ENCODE measurements around the gene ME3. TPM values are rescaled to one million over a fixed set of nuclear protein-coding genes. Genes with fewer than 3 reads are reported as not detected.

ME3 gene
- total RNA-seq, 1 donor from 2014 or later = 28.9 TPM

DNA sequence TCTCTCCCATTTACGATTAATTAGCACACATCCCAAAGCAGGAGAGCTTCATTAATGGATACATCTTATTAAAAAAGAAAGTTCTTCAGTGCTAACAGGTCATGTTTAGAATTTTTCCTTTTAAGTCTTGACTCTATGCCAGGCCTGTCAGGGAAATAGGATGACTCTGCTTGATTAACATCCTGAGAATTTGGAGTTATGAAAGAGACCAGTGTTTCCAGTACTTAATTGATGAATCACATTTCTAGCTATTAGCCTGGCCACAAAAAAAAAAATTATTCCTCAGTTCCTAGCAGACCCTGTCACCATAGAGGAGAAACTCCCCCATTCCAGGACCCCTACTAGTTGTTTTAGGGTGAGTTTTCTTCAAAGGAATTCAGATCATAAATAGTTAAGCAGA lies 23.6 kb upstream of the ME3 start:
- intact Hi-C loops (cut with DNase I) = no loop called here
- ATAC-seq = no peak
- DNase-seq (ENCODE audit: missing footprints) = no peak

- ATAC-seq (no peak), DNase-seq (ENCODE audit: missing footprints) (no peak)
- intact Hi-C loops (cut with DNase I) = no loop called here
Measured at GRCh38 chr11:86695373-86695772, 23.0 kb upstream of the ME3 start.

DNA sequence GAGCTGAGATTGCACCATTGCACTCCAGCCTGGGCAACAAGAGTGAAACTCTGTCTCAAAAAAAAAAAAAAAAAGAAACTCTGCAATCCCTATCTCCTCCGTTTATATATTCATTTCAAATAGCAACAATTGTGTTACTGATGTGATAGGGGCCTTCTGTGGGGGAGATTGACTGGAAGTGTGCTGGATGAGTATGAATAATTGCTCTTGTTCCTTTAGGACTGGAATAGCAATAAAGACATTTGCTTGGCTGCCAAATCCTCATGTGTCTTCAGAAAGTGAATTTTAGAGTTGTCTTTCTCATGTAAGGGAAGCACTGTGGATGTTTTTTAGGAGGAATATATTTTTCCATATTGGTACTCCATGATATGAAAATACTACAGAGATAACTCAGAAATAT lies 21.1 kb upstream of the ME3 start:
- intact Hi-C loops (cut with DNase I) = no loop called here
- no peak for DNase-seq (ENCODE audit: missing footprints)
- no peak for ATAC-seq

DNA sequence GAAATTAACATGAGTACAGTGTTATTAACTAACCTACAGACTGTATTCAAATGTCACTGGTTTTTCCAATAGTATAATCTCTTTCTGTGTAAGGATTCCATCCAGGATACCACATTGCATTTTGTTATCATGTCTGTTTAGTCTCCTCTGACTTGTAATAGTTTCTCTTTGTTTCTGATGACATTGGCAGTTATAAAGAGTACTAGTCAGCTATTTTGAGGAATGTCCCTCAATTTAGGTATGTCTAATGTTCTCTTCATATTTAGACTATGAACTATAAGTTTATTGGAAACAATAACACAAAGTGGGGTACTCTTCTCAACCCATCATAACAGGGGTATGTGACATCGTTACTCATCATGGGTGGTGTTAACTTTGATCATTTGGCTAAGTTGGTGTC lies 20.3 kb upstream of the ME3 start:
- DNase-seq (ENCODE audit: missing footprints) (no peak), ATAC-seq (no peak)
- intact Hi-C loops (cut with DNase I) = no loop called here

DNA sequence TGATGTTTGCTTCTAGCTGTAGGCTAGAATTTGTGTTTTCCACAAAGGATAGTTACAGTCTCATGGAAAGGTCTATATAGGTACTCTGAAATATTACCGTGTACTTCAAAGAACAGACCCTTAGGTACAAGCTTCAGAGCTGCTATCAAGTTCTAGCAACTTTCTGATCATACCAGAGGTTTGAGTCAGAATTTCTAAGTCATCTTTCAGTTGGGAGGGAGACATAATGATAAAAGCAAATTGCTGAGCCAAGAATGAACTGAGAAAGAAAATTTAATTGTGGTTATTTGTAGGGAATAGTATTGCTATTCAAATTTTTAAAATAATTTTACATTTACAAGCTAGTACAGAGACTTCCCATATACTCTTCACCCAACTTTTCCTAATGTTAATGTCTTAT lies 19.9 kb upstream of the ME3 start:
- DNase-seq (ENCODE audit: missing footprints) = no peak
- no peak for ATAC-seq
- intact Hi-C loops (cut with DNase I) = no loop called here

DNA sequence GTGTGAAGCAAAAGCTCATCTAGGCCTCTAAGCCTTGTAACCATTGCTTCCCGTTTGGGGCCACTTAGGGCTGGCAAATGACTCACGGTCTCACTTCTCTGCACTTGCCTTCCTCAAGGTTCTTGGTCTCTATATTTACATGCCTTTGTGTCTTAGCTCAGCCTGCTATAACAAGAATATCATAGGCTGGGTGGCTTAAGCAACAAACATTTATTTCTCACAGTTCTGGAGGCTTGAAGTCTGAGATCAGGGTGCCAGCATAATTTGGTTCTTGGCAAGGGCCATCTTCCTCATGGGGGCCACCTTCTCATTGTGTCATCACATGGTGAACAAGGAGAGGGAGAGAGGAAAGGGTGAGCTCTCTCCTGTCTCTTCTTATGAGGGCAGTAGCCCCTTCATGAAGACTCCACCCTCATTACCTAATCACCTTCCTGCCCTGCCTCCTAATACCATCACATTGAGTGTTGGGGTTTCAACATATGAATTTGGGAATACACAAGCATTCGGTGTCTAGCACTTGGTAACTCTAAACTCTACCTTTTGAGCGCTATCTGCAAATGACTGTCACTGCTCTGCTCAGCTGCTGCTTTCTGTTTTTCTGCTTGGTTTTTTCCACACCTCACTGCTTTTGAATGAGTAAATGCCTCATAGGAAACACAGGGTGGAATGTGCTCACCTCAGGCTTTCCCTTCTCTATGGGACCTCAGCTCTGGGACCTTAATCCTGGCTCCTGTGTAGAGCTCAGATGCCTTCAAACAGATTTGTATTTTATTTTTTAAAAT lies 16.2 kb upstream of the ME3 start:
- intact Hi-C loops (cut with DNase I) = no loop called here
- no peak for ATAC-seq
- no peak for DNase-seq (ENCODE audit: missing footprints)

GRCh38 chr11:86687185-86687778 lies 14.9 kb upstream of the ME3 start:
- intact Hi-C loops (cut with DNase I) = no loop called here
- peak; percentile 72 for ATAC-seq
- DNase-seq (ENCODE audit: missing footprints) = no peak

DNA sequence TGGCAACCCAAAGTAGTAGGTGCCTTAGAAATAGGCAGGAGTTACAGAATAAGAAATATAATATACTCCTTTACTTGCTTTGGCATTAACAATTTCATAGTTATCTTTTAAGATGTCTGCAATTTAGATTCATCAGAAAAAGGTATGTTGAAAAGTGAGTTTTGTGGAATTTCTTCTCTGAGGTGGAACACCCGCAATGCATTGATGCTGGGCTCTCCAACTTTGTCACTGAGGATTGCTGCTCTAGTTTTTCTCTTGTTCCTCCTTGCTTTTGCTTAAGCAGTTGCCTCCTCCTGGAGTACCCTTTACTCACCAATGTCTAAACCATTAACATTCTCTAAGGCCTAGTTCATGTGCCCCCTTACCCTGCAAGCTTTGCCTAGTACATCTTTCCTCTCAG lies 14.1 kb upstream of the ME3 start:
- no peak for ATAC-seq
- DNase-seq (ENCODE audit: missing footprints) = no peak
- intact Hi-C loops (cut with DNase I) = no loop called here

GRCh38 chr11:86681483-86681756 lies 9.0 kb upstream of the ME3 start:
- intact Hi-C loops (cut with DNase I) = no loop called here
- ATAC-seq (no peak), DNase-seq (ENCODE audit: missing footprints) (no peak)

DNA sequence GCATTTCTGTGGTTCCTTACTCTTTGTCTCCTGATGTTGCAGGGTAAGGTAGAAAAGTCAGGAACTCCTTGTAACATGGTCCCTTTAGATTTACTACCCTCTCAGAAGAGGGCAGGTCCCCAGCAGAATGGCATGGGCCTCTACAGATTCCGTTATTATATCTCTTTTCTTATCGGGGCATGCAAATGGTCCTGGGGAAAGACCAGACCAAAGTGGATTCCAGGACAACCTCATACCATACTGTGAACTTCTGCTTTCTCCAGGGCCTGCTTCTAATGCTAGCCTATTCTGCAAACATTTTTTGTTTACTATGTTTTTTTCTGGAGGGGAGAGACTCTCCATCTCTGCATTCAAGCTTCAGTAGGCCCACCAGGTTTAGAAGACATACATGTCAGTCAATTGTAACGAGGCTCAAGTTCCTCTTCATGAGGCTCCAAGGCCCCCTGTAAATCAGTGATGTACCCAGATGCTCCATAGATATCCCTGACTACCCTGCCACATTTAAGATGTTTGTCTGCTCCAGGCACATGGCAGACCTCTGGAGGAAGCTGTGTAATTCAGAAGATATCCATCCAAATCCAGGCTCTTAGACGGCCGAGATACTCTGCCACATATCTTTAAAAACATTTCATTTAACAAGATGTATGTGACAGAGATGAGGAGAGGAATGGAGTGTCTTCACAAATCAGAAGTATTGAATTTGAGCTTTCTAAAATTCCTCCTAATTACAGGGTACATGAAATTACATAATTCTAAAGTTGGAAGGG lies 8.5 kb upstream of the ME3 start:
- DNase-seq (ENCODE audit: missing footprints) (no peak), ATAC-seq (no peak)
- intact Hi-C loops (cut with DNase I) = no loop called here

DNA sequence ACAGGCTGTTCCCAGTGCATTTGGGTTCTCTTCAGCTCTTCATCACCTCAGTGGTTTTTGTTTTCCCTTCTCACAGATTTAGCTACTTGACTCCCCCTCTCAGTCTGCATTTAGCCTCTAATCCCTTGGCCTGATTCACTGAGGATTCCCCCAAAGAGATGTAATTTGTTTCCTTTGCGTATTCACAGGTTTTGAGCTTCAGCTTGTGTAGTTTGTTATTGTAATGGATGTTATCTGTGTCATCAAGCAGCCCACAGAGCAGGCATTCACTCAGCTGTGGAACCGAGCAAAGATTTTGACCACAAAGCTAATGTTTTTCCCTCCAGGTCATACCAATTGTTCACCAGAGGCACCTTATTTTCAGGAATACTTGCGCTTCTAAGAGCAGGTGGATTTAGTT lies 6.4 kb upstream of the ME3 start:
- intact Hi-C loops (cut with DNase I) = no loop called here
- DNase-seq (ENCODE audit: missing footprints) (no peak), ATAC-seq (no peak)

DNA sequence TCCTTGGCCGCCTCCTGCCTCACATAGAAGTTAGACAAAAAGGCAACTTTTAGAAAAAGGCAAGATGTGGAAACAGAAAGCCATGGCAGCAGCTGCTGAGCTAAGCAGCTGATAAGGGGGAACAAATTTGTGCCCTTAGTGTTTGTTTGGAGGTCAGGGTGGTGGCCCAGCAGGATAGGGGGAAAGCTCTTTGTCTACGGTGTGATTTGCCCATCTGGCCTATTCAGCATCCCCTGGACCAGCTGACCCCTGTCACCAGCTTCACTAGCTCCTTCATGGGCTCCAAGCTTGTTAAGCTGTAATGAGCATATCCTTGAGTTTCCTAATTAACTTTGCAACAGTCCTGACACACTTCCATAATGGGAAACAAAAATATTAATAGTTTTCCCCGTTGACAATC lies 5.9 kb upstream of the ME3 start:
- DNase-seq (ENCODE audit: missing footprints) = no peak
- intact Hi-C loops (cut with DNase I) = no loop called here
- ATAC-seq = no peak

DNA sequence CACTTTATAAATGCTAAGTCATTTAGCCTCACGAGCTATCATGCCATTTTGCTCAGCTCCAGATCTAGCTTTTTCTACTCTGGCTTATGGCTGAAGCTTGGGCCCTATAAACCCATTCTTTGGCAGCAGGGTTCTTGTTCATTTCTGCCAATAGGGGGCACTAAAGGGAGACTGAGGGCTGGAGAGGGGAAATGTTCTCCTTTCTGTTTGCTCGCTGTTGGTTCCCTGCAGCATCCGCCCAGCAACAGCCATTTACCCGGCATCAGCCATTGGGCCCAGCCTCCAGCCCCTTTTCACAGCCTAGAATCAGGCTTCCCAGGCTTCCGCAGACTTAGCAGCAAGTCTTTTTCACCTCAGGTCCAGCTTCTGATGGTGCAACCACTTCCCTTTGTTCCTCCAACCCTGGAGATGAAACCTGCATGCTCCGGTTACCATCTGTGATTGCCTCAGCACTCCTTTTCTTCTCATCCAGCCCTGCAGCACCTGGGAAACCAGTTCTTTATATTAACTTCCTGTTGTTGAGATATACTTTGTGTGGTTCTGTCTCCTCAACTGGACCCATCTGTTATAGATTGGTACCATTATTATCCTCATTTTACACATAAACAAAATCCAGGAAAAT lies 4.2 kb upstream of the ME3 start:
- intact Hi-C loops (cut with DNase I) = no loop called here

DNA sequence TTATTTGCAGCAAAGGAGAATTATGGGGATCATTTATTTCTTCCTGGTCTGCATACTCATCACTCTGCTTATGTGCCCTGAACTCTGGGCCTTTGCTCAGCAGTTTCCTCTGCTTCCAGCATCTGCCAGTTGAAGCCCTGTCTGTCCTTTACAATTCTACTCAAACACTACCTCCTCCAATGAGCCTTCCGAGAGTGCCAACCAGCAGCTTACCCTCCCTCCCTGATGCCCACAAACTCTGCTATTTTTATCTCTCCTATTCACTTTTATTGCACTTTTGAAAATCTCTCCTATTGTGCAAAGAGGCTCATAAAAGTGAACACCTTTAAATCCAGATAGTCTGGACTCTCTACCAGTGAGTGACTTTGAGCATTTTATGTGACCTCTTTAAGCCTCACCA lies 3.6 kb upstream of the ME3 start:
- DNase-seq (ENCODE audit: missing footprints) (no peak), ATAC-seq (no peak)
- intact Hi-C loops (cut with DNase I) = no loop called here

More for the DNA sequence above, 4.2 kb upstream of the ME3 start:
- no peak for ATAC-seq
- DNase-seq (ENCODE audit: missing footprints) = no peak

DNA sequence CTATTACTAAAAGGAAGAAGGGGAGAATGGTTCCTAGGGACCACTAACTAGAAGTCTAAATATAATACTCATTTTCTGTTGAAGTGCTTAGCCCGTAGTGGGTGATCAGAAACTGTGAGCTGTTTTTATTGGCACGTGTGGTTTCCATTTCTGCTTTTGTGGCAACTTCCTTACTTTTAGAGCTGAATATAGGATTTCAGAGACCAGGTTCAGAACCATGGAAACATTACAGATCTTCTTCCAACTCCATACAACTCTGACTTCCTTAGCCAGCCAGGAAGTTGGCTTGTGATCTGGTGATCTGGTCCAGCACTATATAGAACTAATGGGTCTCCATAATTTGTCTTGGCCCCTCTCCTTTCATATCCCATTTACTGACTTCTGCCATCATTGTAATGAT lies 2.6 kb upstream of the ME3 start:
- intact Hi-C loops (cut with DNase I) = no loop called here
- ATAC-seq = no peak
- no peak for DNase-seq (ENCODE audit: missing footprints)

- DNase-seq (ENCODE audit: missing footprints) = no peak
- intact Hi-C loops (cut with DNase I) = loop anchor here (5.0 kb wide), 2 partner anchors 47 to 128 kb away; partner anchors contain the start of gene PRSS23
- ATAC-seq = no peak
Measured at GRCh38 chr11:86673872-86674750, 1.7 kb upstream of the ME3 start.

GRCh38 chr11:86673055-86673843 lies 833 bp upstream of the ME3 start:
- ATAC-seq = no peak
- no peak for DNase-seq (ENCODE audit: missing footprints)
- intact Hi-C loops (cut with DNase I) = loop anchor here (5.0 kb wide), 2 partner anchors 46 to 129 kb away; partner anchors contain the start of gene PRSS23

GRCh38 chr11:86671531-86672006 lies 847 bp downstream of the ME3 start:
- intact Hi-C loops (cut with DNase I) = loop anchor here (5.0 kb wide), 2 partner anchors 44 to 131 kb away; partner anchors contain the start of gene PRSS23
- peak; percentile 88 for DNase-seq (ENCODE audit: missing footprints)
- ATAC-seq = peak; percentile 72
